Karpas-422 (cell line): ENCODE data around the gene RAD23B. TPM values are rescaled to one million over a fixed set of nuclear protein-coding genes. Genes with fewer than 3 reads are reported as not detected.

ENCODE experiments used
- DNase-seq: peaks from one replicate; pipeline ENCODE4 v3.0.0-alpha.2; 2015
- H2AFZ ChIP-seq: fragments of 200-600 bp; sonication (generic); 2 replicates; pipeline ENCODE4 v1.6.1; 2014; ENCODE audit warnings: antibody characterized with exemption, low read length, mixed read lengths
- H3K27ac ChIP-seq: fragments of 200-600 bp; sonication (generic); 2 replicates; pipeline ENCODE4 v1.5.1; 2014; ENCODE audit warnings: mild to moderate bottlenecking, low read length, moderate library complexity
- H3K27me3 ChIP-seq: fragments of 200-600 bp; sonication (generic); 2 replicates; pipeline ENCODE4 v1.6.1; 2014; ENCODE audit warnings: low read length, mixed read lengths
- H3K36me3 ChIP-seq: fragments of 200-600 bp; sonication (generic); 2 replicates; pipeline ENCODE4 v1.6.1; 2014; ENCODE audit warnings: low read length, mixed read lengths; ENCODE audit not compliant: insufficient read depth
- H3K4me1 ChIP-seq: fragments of 200-600 bp; sonication (generic); 2 replicates; pipeline ENCODE4 v1.6.1; 2014; ENCODE audit warnings: mild to moderate bottlenecking, low read length, mixed read lengths
- H3K4me2 ChIP-seq: fragments of 200-600 bp; sonication (generic); 2 replicates; pipeline ENCODE4 v1.6.1; 2014; ENCODE audit warnings: low read length, low read depth, mild to moderate bottlenecking; ENCODE audit not compliant: poor library complexity, severe bottlenecking
- H3K4me3 ChIP-seq: fragments of 200-600 bp; sonication (generic); 2 replicates; pipeline ENCODE4 v1.5.1; 2014; ENCODE audit warnings: mild to moderate bottlenecking, antibody characterized with exemption, low read length, mixed read lengths
- H3K79me2 ChIP-seq: fragments of 200-600 bp; sonication (generic); 2 replicates; pipeline ENCODE4 v1.6.1; 2014; ENCODE audit warnings: mild to moderate bottlenecking, low read length, mixed read lengths
- H3K9ac ChIP-seq: fragments of 200-600 bp; sonication (generic); 2 replicates; pipeline ENCODE4 v1.6.0; 2014; ENCODE audit warnings: low read length
- H3K9me2 ChIP-seq: fragments of 200-600 bp; sonication (generic), shearing (Covaris generic); replicated peaks from 2 replicates; pipeline ENCODE4 v1.6.0; 2014; ENCODE audit warnings: mild to moderate bottlenecking, low read length, moderate library complexity; ENCODE audit not compliant: insufficient read depth
- H3K9me3 ChIP-seq: fragments of 300-700, 200-600 bp; sonication (generic); 2 replicates; pipeline ENCODE4 v1.6.1; 2014; ENCODE audit warnings: low read length, mixed read lengths
- H4K20me1 ChIP-seq: fragments of 200-600 bp; sonication (generic); 2 replicates; pipeline ENCODE4 v1.6.1; 2014; ENCODE audit warnings: mild to moderate bottlenecking, antibody characterized with exemption, low read length, low read depth; ENCODE audit not compliant: insufficient read depth
- total RNA-seq: library from RNA; depleted of rRNA; stranded (reverse); fragments of >200 nt; shearing (Covaris generic); gene quantifications from 2 replicates; pipeline ENCODE4 v1.2.3, GENCODE V29; 2014; ENCODE audit warnings: low replicate concordance; rRNA removed

The RAD23B gene
- total RNA-seq, 1 experiment from 2014 or later: 60.2 TPM

DNA sequence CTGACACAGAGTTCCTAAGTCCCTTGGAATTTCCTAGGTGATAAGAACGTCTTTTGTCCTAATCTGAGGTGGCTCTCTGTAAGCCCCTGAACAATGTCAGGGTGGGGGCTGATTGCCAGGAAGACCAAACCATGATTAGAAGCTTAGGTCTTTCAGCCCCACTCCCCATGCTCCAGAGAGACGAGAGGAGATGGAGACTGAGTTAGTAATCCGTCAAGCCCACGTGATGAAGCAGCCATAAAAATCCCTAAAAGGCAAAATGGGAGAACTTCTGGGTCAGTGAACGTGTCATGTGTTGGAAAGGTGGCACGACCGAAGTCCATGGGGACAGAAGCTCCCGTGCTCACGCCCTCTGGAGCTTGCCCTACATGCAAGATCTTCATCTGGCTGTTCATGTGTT, 85.6 kb downstream of the RAD23B start:
- Histone ChIP-seq H3K4me1 (no peaks in the 10 kb centered on the region), H3K27ac (no peak overlapping the region), H2AFZ (no peak overlapping the region), H4K20me1 (no peaks in the 10 kb centered on the region), H3K79me2 (no peaks in the 10 kb centered on the region), H3K4me3 (no peak overlapping the region), H3K9ac (no peak overlapping the region), H3K9me2 (no peaks in the 10 kb centered on the region), H3K36me3 (no peaks in the 10 kb centered on the region), H3K9me3 (no peaks in the 10 kb centered on the region), H3K27me3 (no peaks in the 10 kb centered on the region), H3K4me2 (no peak overlapping the region)
- DNase-seq: no peak

DNA sequence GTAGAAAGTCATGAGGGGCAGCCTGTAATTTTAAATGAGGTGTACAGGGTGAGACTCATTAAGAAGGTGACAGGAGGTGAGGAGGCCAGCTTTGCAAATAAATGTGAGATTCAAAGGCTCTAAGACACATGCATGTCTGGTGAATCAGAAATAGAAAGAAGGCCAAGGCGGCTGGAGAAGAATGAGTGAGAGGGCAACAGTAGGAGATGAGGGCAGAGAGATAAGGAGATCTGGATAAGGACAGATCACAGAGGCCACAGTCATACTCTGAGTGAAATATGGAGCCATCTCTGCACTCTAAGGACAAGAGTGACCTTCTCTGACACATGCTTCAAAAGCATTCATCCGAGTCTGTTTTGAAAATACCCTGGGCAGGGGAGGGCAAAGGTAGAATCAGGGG, 90.7 kb downstream of the RAD23B start:
- Histone ChIP-seq H3K36me3 (no peaks in the 10 kb centered on the region), H3K4me3 (no peak overlapping the region), H3K4me1 (no peaks in the 10 kb centered on the region), H4K20me1 (no peaks in the 10 kb centered on the region), H3K9me2 (no peaks in the 10 kb centered on the region), H2AFZ (no peak overlapping the region), H3K9ac (no peak overlapping the region), H3K9me3 (no peaks in the 10 kb centered on the region), H3K27ac (no peak overlapping the region), H3K27me3 (no peaks in the 10 kb centered on the region), H3K79me2 (no peaks in the 10 kb centered on the region), H3K4me2 (no peak overlapping the region)
- no peak for DNase-seq

DNA sequence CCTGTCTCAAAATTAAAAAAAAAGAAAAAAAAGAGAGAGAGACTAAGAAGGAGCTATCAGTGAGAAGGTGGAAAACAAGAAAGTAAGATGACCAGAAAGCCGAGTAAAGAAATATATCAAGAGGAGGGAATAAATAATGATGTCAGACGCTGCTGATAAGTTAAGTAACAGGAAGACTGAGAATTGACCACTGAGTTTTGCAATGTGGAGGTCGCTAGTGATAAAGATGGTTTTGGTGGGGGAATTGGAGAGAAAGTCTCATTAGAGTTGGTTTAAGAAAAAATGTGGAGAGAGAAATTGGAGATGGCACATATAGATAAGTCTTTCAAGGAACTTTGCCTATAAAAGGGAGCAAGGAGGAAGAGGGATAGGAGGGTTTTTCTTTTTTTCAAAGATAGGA, 91.9 kb downstream of the RAD23B start:
- no peak overlapping the region for H2AFZ ChIP-seq
- DNase-seq: no peak
- H4K20me1 ChIP-seq: no peaks in the 10 kb centered on the region
- H3K27me3 ChIP-seq: no peaks in the 10 kb centered on the region
- no peak overlapping the region for H3K4me3 ChIP-seq
- H3K36me3 ChIP-seq: no peaks in the 10 kb centered on the region
- no peaks in the 10 kb centered on the region for H3K4me1 ChIP-seq
- no peak overlapping the region for H3K4me2 ChIP-seq
- H3K9ac ChIP-seq: no peak overlapping the region
- H3K9me3 ChIP-seq: no peaks in the 10 kb centered on the region
- H3K27ac ChIP-seq: no peak overlapping the region
- no peaks in the 10 kb centered on the region for H3K79me2 ChIP-seq
- no peaks in the 10 kb centered on the region for H3K9me2 ChIP-seq

DNA sequence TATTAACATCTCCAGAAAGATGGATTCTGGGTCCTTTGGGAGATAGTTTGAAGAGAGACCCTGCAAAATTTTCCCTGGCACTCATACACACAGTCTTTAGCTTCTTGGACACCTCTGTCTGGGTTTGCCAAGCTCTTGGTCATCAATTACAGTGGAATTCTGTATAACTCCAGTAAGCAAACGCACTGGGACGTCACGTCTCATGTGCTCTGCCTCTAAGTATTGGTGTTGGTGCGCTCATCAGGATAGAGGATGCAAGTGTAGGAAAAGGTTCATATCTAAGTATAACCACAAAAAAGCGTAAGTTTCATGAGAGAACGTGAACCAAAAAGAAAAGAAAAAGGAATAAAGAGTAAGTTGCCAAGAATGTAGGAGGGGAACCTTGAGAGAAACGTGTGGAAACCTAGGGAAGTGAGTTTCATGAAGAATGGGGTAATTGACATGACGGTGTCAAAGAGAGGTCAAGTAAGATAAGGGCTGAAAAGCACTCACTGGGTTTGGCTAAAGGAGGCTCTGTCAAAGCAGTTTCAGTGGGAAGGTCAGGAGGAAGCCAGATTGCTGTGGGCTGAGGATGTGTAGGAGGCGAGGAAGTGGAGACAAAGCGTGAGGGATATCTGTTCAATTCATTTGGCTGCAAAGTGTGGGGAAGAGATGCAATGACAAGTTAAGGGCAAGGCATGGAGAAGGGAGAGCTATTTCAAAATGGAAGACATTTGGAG, 92.7 kb downstream of the RAD23B start:
- no peaks in the 10 kb centered on the region for H3K79me2 ChIP-seq
- no peak overlapping the region for H3K4me3 ChIP-seq
- H3K27me3 ChIP-seq: no peaks in the 10 kb centered on the region
- DNase-seq: no peak
- H3K27ac ChIP-seq: no peak overlapping the region
- no peaks in the 10 kb centered on the region for H3K9me3 ChIP-seq
- no peaks in the 10 kb centered on the region for H4K20me1 ChIP-seq
- H3K36me3 ChIP-seq: no peaks in the 10 kb centered on the region
- no peak overlapping the region for H2AFZ ChIP-seq
- H3K4me2 ChIP-seq: no peak overlapping the region
- H3K9me2 ChIP-seq: no peaks in the 10 kb centered on the region
- H3K9ac ChIP-seq: no peak overlapping the region
- H3K4me1 ChIP-seq: no peaks in the 10 kb centered on the region

DNA sequence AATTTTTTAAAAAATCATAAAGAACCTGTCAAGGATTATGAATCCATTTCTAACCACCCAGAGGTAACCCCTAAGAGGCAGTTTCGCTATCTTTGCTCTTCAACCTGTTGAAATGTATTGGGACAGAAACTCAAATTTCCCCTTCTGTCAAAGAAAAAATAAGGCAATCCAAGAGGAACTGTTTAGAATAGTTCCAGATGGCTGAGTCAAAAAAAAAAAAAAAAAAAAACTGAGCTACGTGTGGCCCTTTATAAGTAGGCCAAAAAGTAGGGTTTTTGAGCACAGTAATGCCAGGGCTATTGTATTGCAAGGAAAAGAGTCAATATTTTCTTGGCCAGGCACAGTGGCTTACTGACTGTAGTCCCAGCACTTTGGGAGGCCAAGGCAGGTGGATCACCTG, 94.9 kb downstream of the RAD23B start:
- Histone ChIP-seq H3K4me3 (no peak overlapping the region), H3K79me2 (no peaks in the 10 kb centered on the region), H2AFZ (no peak overlapping the region), H3K9ac (no peak overlapping the region), H3K9me2 (no peaks in the 10 kb centered on the region), H3K36me3 (no peaks in the 10 kb centered on the region), H3K27me3 (no peaks in the 10 kb centered on the region), H3K4me1 (no peaks in the 10 kb centered on the region), H3K9me3 (no peaks in the 10 kb centered on the region), H4K20me1 (no peaks in the 10 kb centered on the region), H3K27ac (no peak overlapping the region), H3K4me2 (no peak overlapping the region)
- DNase-seq: no peak

Other genes starting within 250 kb of the RAD23B start
- gene KLF4, start 206.5 kb downstream of the RAD23B start, total RNA-seq: not detected in 2 replicates